Activated CD8-positive, alpha-beta memory T cell treated with anti-CD3 and anti-CD28 coated beads, Interleukin-2, amount 50 U/mL, for 48 hours (primary cell): Measurements from ENCODE around the gene PDE11A.
"Not testable (repeated sequence)": the region's sequence is repeated elsewhere in the genome, so short reads cannot be mapped to it uniquely, and the experiment has no call there.

ENCODE experiments used
- DNase-seq: peaks from one replicate; pipeline ENCODE4 v3.0.0-alpha.2; 2020

The PDE11A gene

DNA sequence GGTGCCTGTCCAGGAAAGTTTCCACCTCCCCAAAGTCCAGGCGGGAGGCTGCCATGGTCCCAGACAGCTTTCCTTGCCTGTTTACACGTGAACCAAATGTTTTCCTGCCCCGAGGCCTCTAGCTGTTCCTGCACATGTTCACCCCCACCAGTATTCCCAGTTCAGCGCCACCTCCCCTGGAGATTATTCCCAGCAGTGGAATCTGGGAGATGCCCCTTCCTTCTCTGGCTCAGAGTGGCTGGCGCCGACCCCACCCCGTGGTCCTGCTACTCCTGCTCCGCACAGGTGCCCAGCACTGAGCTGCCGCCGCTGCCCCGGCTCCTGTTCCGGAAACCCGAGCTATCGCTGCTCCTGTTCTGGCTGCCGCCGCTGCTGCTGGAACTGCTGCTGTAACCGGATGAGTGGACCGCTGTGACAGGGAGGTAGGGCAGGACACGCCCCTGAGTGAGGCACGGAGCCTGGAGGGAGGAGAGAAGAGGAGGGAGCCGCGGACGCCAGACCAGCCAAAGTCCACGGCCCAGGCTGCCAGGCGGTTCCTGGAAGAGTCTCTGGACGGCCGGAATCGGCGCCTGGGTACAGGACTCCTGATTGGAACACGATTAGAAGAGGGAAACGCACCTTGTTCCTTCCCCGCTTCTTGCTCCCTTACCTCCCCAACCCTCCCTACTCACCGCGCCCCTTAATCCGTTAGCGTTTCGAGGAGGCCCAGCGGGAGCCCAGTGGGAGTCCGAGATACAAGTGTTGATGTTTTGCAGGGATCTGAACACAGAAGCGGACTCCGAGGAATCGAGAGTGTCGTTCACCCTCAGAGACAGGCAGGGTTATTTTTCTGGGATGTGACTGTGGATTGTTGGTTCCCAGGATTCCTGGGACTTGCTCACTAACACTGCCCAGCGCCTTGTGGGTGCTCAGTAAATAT, at the start of gene PDE11A:
TSS of gene PDE11A (minus strand) at position 395 of the 919 bp plus-strand sequence. CDS start at position 55, 340 bp downstream.
- peak; percentile 69 for DNase-seq

DNA sequence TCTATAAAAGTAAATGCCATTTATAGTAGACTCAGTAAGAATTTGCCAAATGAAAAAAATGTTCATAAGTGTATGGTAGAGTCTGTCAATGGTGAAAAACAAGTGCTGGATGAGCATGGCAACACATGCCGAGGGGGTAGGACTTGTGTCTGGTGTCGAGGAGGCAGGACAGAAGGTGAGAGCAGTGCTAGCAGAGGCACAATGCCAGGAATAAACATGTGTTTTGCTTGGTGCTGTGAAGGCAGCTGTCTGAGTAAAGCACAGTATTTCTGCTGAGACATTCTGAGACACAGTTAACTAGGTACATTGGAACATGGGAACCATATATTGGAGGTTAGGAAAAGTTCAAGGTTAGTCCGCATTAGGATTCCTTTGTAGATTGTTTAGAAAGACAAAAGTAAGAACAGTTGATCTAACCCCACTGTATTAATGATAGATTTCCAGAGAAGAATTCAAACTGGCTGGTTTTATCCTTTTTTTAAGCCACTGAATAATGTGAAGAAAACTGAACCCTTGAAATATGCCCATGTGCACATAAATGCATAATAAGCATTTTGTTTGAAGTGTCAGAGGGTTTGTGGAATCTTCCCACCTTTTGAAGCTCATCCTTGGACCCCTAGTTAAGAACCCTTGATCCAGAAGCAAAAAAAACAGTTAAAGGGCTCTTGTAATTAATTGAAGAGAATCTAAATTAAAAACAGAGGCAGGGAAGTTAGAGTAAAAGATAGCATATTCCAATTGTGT, 46.8 kb upstream of the PDE11A start:
- DNase-seq: no peak

- DNase-seq: no peak
Observed at GRCh38 chr2:178117725-178118124, 45.1 kb upstream of the PDE11A start.

- no peak for DNase-seq
Observed at GRCh38 chr2:178115271-178115670, 42.7 kb upstream of the PDE11A start.

- no peak for DNase-seq
Observed at GRCh38 chr2:178114462-178114861, 41.9 kb upstream of the PDE11A start.

GRCh38 chr2:178112202-178113152, 39.9 kb upstream of the PDE11A start, which contains the start of gene RBM45:
RBM45 (plus strand) TSS chr2:178112437; CDS start chr2:178112547, 110 bp downstream.
- DNase-seq: peak; percentile 96

DNA sequence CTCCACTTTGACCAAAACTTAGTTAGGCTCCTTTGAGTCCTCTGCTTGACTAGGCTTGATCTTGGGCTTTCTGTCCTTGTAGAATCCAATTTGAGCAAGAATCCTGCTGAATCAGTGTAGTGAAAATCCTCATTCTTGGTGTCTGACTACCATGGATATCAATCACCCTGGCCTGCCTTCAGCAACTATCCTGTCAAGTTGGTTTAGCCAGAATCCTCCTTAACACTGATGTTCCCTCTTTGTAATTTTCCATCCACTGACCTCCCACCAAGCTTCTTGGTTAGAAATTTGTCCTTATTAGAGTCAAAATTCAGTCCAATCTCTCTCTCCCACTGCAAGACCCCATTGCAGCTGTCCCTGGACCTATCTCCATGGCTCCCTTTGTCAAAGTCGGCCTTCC, 39.2 kb upstream of the PDE11A start:
- DNase-seq: no peak

DNA sequence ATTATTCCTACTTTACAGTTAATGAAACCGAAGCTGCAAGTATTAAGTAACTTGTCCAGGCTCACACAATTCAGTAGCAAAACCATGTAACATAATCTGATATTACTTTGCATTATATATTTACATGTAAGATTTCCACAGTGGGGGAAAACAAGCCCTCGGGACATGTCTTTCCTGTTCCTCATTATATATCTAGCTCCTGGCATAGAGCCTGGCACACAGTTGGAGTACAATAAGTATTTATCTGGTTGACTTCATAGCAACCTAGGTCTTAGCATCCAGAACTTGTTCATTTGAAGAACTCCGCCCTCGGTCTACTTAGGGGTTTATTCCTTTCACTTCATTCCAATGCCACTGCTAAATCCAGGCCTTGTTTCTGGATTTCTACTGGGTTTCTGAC, 38.1 kb upstream of the PDE11A start:
- no peak for DNase-seq

DNA sequence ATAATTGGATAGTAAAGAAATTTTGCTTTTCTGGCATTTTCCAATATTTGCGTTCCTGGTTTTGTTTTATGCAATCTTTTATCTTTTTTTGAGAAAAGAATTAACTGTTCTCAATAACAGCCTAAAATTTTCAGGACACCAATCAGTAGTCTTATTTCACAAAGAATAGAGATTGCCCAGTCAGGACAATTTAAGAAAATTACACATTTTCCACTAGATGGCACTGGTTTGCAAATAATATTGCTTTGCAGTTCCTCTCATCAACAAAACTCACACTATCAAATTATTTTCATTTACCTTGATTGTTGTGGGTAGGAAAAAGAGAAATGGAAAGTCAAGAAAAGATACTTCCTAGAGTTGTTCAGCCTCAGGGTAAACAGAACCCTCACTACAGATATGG, 37.2 kb upstream of the PDE11A start:
- DNase-seq: no peak

GRCh38 chr2:178108176-178108575, 35.6 kb upstream of the PDE11A start:
- DNase-seq: no peak

- no peak for DNase-seq
Observed at GRCh38 chr2:178106053-178106452, 33.5 kb upstream of the PDE11A start.

GRCh38 chr2:178105566-178105965, 33.0 kb upstream of the PDE11A start:
- no peak for DNase-seq

- DNase-seq: no peak
Observed at GRCh38 chr2:178101321-178102079, 28.9 kb upstream of the PDE11A start.

GRCh38 chr2:178093471-178093870, 20.9 kb upstream of the PDE11A start:
- DNase-seq: no peak

DNA sequence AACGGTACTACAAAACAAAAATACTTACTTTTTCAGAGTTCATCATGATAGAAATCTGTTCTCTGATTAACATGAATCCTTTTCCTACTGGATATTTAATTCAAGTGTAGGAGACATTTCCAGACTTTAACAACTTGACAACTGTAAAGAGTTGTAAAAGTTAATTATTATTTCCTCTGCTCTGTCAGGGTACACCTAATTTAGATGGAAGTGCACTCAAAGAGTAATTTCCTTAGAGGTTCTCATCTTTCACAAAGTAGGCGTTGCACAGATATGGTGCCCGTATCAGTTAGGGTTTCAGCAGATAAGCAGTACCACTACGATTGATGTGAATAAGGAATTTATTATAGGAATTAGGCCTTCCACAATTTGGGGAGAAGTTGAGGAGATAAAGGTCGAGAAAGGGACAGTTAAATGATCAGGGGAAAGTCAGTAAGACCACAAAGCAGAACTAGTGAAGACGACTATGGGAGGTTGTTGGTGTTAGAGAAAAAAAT, 16.2 kb upstream of the PDE11A start:
- DNase-seq: no peak

GRCh38 chr2:178084273-178084672, 11.7 kb upstream of the PDE11A start:
- DNase-seq: no peak

- no peak for DNase-seq
Observed at GRCh38 chr2:178082408-178083045, 9.9 kb upstream of the PDE11A start.

DNA sequence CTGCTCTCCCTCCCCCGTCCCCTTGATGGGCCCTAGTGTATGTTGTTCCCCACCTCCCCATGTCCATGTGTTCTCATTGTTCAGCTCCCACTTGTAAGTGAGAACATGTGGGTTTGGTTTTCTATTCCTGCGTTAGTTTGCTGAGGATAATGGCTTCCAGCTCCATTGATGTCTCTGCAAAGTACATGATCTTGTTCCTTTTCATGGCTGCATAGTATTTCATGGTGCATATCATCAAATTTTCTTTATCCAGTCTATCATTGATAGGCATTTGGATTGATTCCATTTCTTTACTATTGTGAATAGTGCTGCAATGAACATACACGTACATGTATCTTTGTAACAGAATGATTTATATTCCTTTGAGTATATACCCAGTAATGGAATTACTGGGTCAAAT, 6.7 kb upstream of the PDE11A start:
- not testable (repeated sequence) for DNase-seq

GRCh38 chr2:178076130-178076529, 3.6 kb upstream of the PDE11A start:
- DNase-seq: no peak

DNA sequence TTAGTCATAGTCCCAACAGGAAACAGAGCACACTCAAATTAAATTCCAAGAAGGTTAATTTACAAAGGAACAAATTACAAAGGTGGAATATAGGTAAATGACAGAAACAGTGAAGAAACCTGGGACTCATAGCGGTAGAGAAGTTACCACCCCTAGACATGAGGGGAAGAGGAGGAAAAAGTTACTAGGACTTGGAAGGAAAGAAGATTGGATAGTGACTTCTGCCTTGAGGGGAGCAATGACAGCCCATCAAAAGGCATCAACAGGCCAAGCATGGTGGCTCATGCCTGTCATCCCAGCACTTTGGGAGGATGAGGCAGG, 2.4 kb upstream of the PDE11A start:
- DNase-seq: no peak
